CD4-positive, alpha-beta memory T cell (primary cell): ENCODE measurements around the gene CCND2. TPM values are rescaled to one million over a fixed set of nuclear protein-coding genes. Genes with fewer than 3 reads are reported as not detected.

Source experiments
- CTCF ChIA-PET: fragments of 350-600 bp; sonication (Branson Sonifier 250); formaldehyde crosslinking; loops from one replicate; lab custom pipeline; 2021; ENCODE audit warnings: inconsistent platforms; ENCODE audit not compliant: partially characterized antibody; lab: Charles Lee
- POLR2A ChIA-PET: fragments of 350-600 bp; sonication (Branson Sonifier 250); formaldehyde crosslinking; loops from one replicate; lab custom pipeline; 2021; ENCODE audit not compliant: partially characterized antibody; lab: Charles Lee
- DNase-seq, 5 donors: peaks; one replicate each; pipeline versions ENCODE4 v3.0.0 to v3.0.0-alpha.2; 2020 to 2022; ENCODE audit warnings: mixed read lengths in 1 of 5
- H3K27ac ChIP-seq: one replicate; pipeline ENCODE4 v1.7.0; 2013; ENCODE audit warnings: low read depth, low read length
- H3K27me3 ChIP-seq: 2 replicates; pipeline ENCODE4 v1.7.0; 2013; ENCODE audit warnings: mild to moderate bottlenecking, low read length, moderate library complexity; ENCODE audit not compliant: insufficient read depth
- H3K36me3 ChIP-seq: 2 replicates; pipeline ENCODE4 v1.7.0; 2013; ENCODE audit warnings: mild to moderate bottlenecking, low read length, moderate library complexity; ENCODE audit not compliant: insufficient read depth
- H3K4me1 ChIP-seq: 2 replicates; pipeline ENCODE4 v1.7.0; 2013; ENCODE audit warnings: mild to moderate bottlenecking, low read length, moderate library complexity; ENCODE audit not compliant: insufficient read depth
- H3K4me3 ChIP-seq, 2 donors: one replicate each; pipeline ENCODE4 v1.7.0; 2013; ENCODE audit warnings: low read length in 2 of 2, mild to moderate bottlenecking in 1 of 2
- H3K9me3 ChIP-seq, 2 donors: one replicate each; pipeline ENCODE4 v1.7.0; 2013; ENCODE audit warnings: low read length in 2 of 2, control low read depth in 1 of 2; ENCODE audit not compliant: control insufficient read depth in 1 of 2
- H3K27ac Mint-ChIP-seq, 7 donors: one replicate each; pipeline ENCODE4 v1.8.0; 2020 to 2021; ENCODE audit warnings: mixed read lengths in 7 of 7, mild to moderate bottlenecking in 6 of 7, inconsistent platforms in 3 of 7, moderate library complexity in 3 of 7
- H3K27me3 Mint-ChIP-seq, 2 donors: one replicate each; pipeline ENCODE4 v1.8.0; 2020 to 2021; ENCODE audit warnings: mixed read lengths in 2 of 2
- H3K36me3 Mint-ChIP-seq, 2 donors: one replicate each; pipeline ENCODE4 v1.8.0; 2020 to 2021; ENCODE audit warnings: mixed read lengths in 2 of 2, inconsistent platforms in 1 of 2, mild to moderate bottlenecking in 1 of 2
- H3K4me1 Mint-ChIP-seq, 4 donors: one replicate each; pipeline ENCODE4 v1.8.0; 2020 to 2021; ENCODE audit warnings: mixed read lengths in 4 of 4, mild to moderate bottlenecking in 1 of 4
- H3K4me3 Mint-ChIP-seq, 8 donors: one replicate each; pipeline ENCODE4 v1.8.0; 2020 to 2021; ENCODE audit warnings: mixed read lengths in 8 of 8, mild to moderate bottlenecking in 7 of 8, moderate library complexity in 6 of 8, inconsistent platforms in 3 of 8
- H3K9me3 Mint-ChIP-seq, 8 donors: one replicate each; pipeline ENCODE4 v1.8.0; 2020 to 2021; ENCODE audit warnings: mixed read lengths in 8 of 8, mild to moderate bottlenecking in 5 of 8, inconsistent platforms in 3 of 8, moderate library complexity in 1 of 8
- intact Hi-C: fragments of 100-400 bp; cut with micrococcal nuclease; formaldehyde crosslinking; loops from one replicate; pipeline ENCODE4 v1.15.1; 2023
- polyA plus RNA-seq, 2 donors: library from polyadenylated mRNA; unstranded; fragments of 300-500 nt; fragmentation: Illumina TruSeq; gene quantifications; one replicate each; pipeline ENCODE4 v1.2.3, GENCODE V29; 2021
- total RNA-seq, 2 experiments: library from RNA; stranded (reverse); gene quantifications; one replicate each; pipeline ENCODE4 v1.2.3, GENCODE V29; 2021

CCND2 gene
- total RNA-seq (100 to 1,000 TPM; 150 to 151 TPM), polyA plus RNA-seq (100 to 1,000 TPM in 1 of 2 donors, 10 to 100 TPM in 1; 83.3 to 103 TPM)

- peaks cover 23 to 66% of the 10 kb centered on the region in 2 donors for H3K36me3 Mint-ChIP-seq
- intact Hi-C loops, result loop anchor here (1.0 to 5.0 kb wide), 2 partner anchors 131 to 522 kb away; partner anchors contain the start of gene CRACR2A
- Histone ChIP-seq H3K36me3 (peaks cover 23% of the 10 kb centered on the region), H3K27ac (peak within 1 kb of the TSS; percentile 91), H3K9me3 (no peaks in the 10 kb centered on the region), H3K4me3 (peak within 1 kb of the TSS; percentile 84 to 96), H3K27me3 (no peaks in the 10 kb centered on the region), H3K4me1 (peaks cover 53% of the 10 kb centered on the region)
- peaks cover 0 to 3% of the 10 kb centered on the region in 2 donors for H3K27me3 Mint-ChIP-seq
- peak within 1 kb of the TSS; percentile 91 to 99 (median 96) for H3K4me3 Mint-ChIP-seq
- POLR2A ChIA-PET, result interaction anchor here (0.7 to 13.1 kb wide), 27 partner anchors 9 to 405 kb away, joined by 3 to 253 read pairs (median 5); partner anchors contain the start of genes PARP11 and TIGAR
- CTCF ChIA-PET, result interaction anchor here (1.0 to 16.3 kb wide), 8 partner anchors 10 to 386 kb away, joined by 3 to 304 read pairs (median 94); no protein-coding TSS in a partner anchor
- H3K27ac Mint-ChIP-seq, result peak within 1 kb of the TSS; percentile 97 to 100 (median 98)
- H3K9me3 Mint-ChIP-seq, result peaks cover 0 to 2% (median 0%) of the 10 kb centered on the region in 8 donors
- DNase-seq, result peak; percentile 59 to 85 (median 65)
- peaks cover 30 to 79% (median 40%) of the 10 kb centered on the region in 4 donors for H3K4me1 Mint-ChIP-seq
Measured at GRCh38 chr12:4273652-4274395, at the start of gene CCND2. CCND2 (plus strand) TSS chr12:4273762; CDS start chr12:4274041, 279 bp downstream.

GRCh38 chr12:4224206-4224889 is 49.2 kb upstream of the CCND2 start:
- peak in 1 of 5 donors; percentile 3 for DNase-seq
- Mint-ChIP-seq H3K27me3 (peaks cover 1 to 2% of the 10 kb centered on the region in 2 donors), H3K4me1 (peaks cover 6 to 7% (median 6%) of the 10 kb centered on the region in 4 donors), H3K27ac (no peak overlapping the region), H3K4me3 (peak overlapping the region in 2 of 8 donors; percentile 11 to 17), H3K36me3 (no peaks in the 10 kb centered on the region), H3K9me3 (peaks cover 0 to 4% (median 0%) of the 10 kb centered on the region in 8 donors)
- no peak overlapping the region for H3K27ac ChIP-seq
- no peaks in the 10 kb centered on the region for H3K36me3 ChIP-seq
- H3K9me3 ChIP-seq, result no peaks in the 10 kb centered on the region
- H3K4me1 ChIP-seq, result peaks cover 4% of the 10 kb centered on the region
- intact Hi-C loops, result no loop called here
- no peaks in the 10 kb centered on the region for H3K27me3 ChIP-seq
- POLR2A ChIA-PET, result no interaction called here
- CTCF ChIA-PET, result interaction anchor here (2.2 kb wide), 1 partner anchor 53 kb away, joined by 4 read pairs; no protein-coding TSS in a partner anchor
- no peak overlapping the region for H3K4me3 ChIP-seq

- no peak overlapping the region for H3K27ac Mint-ChIP-seq
- CTCF ChIA-PET, result no interaction called here
- POLR2A ChIA-PET, result no interaction called here
Measured at GRCh38 chr12:4225571-4225970, 48.0 kb upstream of the CCND2 start.

GRCh38 chr12:4227046-4227445 is 46.5 kb upstream of the CCND2 start:
- Mint-ChIP-seq H3K36me3 (no peaks in the 10 kb centered on the region), H3K27me3 (peaks cover 2 to 3% of the 10 kb centered on the region in 2 donors), H3K9me3 (peaks cover 0 to 4% (median 0%) of the 10 kb centered on the region in 8 donors), H3K4me3 (no peak overlapping the region), H3K4me1 (peaks cover 6 to 7% (median 6%) of the 10 kb centered on the region in 4 donors), H3K27ac (peak overlapping the region in 2 of 7 donors; percentile 35 to 49)
- H3K27me3 ChIP-seq, result no peaks in the 10 kb centered on the region
- intact Hi-C loops, result no loop called here
- DNase-seq, result no peak
- no peaks in the 10 kb centered on the region for H3K36me3 ChIP-seq
- H3K9me3 ChIP-seq, result no peaks in the 10 kb centered on the region
- peaks cover 4% of the 10 kb centered on the region for H3K4me1 ChIP-seq
- ChIA-PET POLR2A (no interaction called here), CTCF (no interaction called here)
- H3K27ac ChIP-seq, result no peak overlapping the region
- no peak overlapping the region for H3K4me3 ChIP-seq

More at GRCh38 chr12:4225571-4225970, 48.0 kb upstream of the CCND2 start:
- Mint-ChIP-seq H3K4me1 (peaks cover 6 to 7% (median 6%) of the 10 kb centered on the region in 4 donors), H3K27me3 (peaks cover 2 to 3% of the 10 kb centered on the region in 2 donors), H3K4me3 (no peak overlapping the region), H3K36me3 (no peaks in the 10 kb centered on the region), H3K9me3 (peaks cover 0 to 4% (median 0%) of the 10 kb centered on the region in 8 donors)
- Histone ChIP-seq H3K36me3 (no peaks in the 10 kb centered on the region), H3K4me1 (peaks cover 4% of the 10 kb centered on the region), H3K27me3 (no peaks in the 10 kb centered on the region), H3K4me3 (no peak overlapping the region), H3K9me3 (no peaks in the 10 kb centered on the region), H3K27ac (no peak overlapping the region)
- intact Hi-C loops, result no loop called here
- no peak for DNase-seq

GRCh38 chr12:4228122-4228580 is 45.4 kb upstream of the CCND2 start:
- peaks cover 6 to 7% (median 6%) of the 10 kb centered on the region in 4 donors for H3K4me1 Mint-ChIP-seq
- no peak overlapping the region for H3K4me3 Mint-ChIP-seq
- Histone ChIP-seq H3K9me3 (no peaks in the 10 kb centered on the region), H3K36me3 (no peaks in the 10 kb centered on the region), H3K27ac (no peak overlapping the region), H3K4me3 (no peak overlapping the region), H3K27me3 (no peaks in the 10 kb centered on the region), H3K4me1 (peaks cover 4% of the 10 kb centered on the region)
- H3K27ac Mint-ChIP-seq, result no peak overlapping the region
- ChIA-PET CTCF (no interaction called here), POLR2A (interaction anchor here (0.8 kb wide), 1 partner anchor 49 kb away, joined by 3 read pairs; no protein-coding TSS in a partner anchor)
- no peaks in the 10 kb centered on the region for H3K36me3 Mint-ChIP-seq
- intact Hi-C loops, result no loop called here
- peaks cover 2 to 3% of the 10 kb centered on the region in 2 donors for H3K27me3 Mint-ChIP-seq
- DNase-seq, result no peak
- H3K9me3 Mint-ChIP-seq, result peaks cover 0 to 2% (median 0%) of the 10 kb centered on the region in 8 donors

- intact Hi-C loops, result no loop called here
Measured at GRCh38 chr12:4230526-4230925, 43.0 kb upstream of the CCND2 start.

More at GRCh38 chr12:4230526-4230925, 43.0 kb upstream of the CCND2 start:
- no peaks in the 10 kb centered on the region for H3K36me3 Mint-ChIP-seq
- Histone ChIP-seq H3K9me3 (no peaks in the 10 kb centered on the region), H3K4me3 (no peak overlapping the region), H3K36me3 (no peaks in the 10 kb centered on the region), H3K27ac (no peak overlapping the region), H3K27me3 (no peaks in the 10 kb centered on the region), H3K4me1 (no peaks in the 10 kb centered on the region)
- H3K27ac Mint-ChIP-seq, result peak overlapping the region in 1 of 7 donors; percentile 29
- DNase-seq, result no peak
- H3K9me3 Mint-ChIP-seq, result peaks cover 0 to 5% (median 2%) of the 10 kb centered on the region in 8 donors
- ChIA-PET CTCF (no interaction called here), POLR2A (no interaction called here)
- peaks cover 2% of the 10 kb centered on the region in 2 donors for H3K27me3 Mint-ChIP-seq
- H3K4me3 Mint-ChIP-seq, result no peak overlapping the region
- H3K4me1 Mint-ChIP-seq, result no peaks in the 10 kb centered on the region
